ENCODE data around the gene NME4. TPM values are rescaled to one million over a fixed set of nuclear protein-coding genes. Genes with fewer than 3 reads are reported as not detected.
"Not testable (repeated sequence)": the region's sequence is repeated elsewhere in the genome, so short reads cannot be mapped to it uniquely, and the experiment has no call there.

Gene NME4
- total RNA-seq, 1 experiment from 2014 or later, result 88.2 TPM

GRCh38 chr16:383326-384051 lies 13.5 kb upstream of the NME4 start:
- peaks cover 39% of the 10 kb centered on the region for H3K36me3 Mint-ChIP-seq (ENCODE audit: insufficient read depth, unreplicated experiment)
- H3K27ac Mint-ChIP-seq (ENCODE audit: unreplicated experiment), result peak overlapping the region; percentile 55
- H3K4me1 Mint-ChIP-seq (ENCODE audit: low read depth, unreplicated experiment), result peaks cover 9% of the 10 kb centered on the region
- H3K27me3 Mint-ChIP-seq (ENCODE audit: unreplicated experiment), result no peaks in the 10 kb centered on the region
- H3K4me3 Mint-ChIP-seq (ENCODE audit: low read depth, unreplicated experiment), result peak overlapping the region; percentile 50
- CTCF ChIA-PET, result interaction anchor here (0.6 to 1.7 kb wide), 3 partner anchors 13 to 76 kb away, joined by 3 to 5 read pairs (median 5); partner anchors contain the start of genes DECR2 and MRPL28
- H3K9me3 Mint-ChIP-seq (ENCODE audit: low read depth, unreplicated experiment), result no peaks in the 10 kb centered on the region
- intact Hi-C loops (cut with micrococcal nuclease; ENCODE audit: unreplicated experiment), result loop anchor here (2.0 kb wide), 1 partner anchor 13 kb away; the partner anchor contains the start of gene NME4
- TF ChIP-seq CTCF (IDR thresholded peaks at IDR 0.05; ENCODE audit: unreplicated experiment), result no peak
- no TSS peak for BruUV-seq (replicated peaks)
- DNase-seq, result peak; percentile 84

- Mint-ChIP-seq H3K4me3 (ENCODE audit: low read depth, unreplicated experiment) (no peak overlapping the region), H3K9me3 (ENCODE audit: low read depth, unreplicated experiment) (no peaks in the 10 kb centered on the region), H3K27ac (ENCODE audit: unreplicated experiment) (no peak overlapping the region), H3K4me1 (ENCODE audit: low read depth, unreplicated experiment) (peaks cover 9% of the 10 kb centered on the region), H3K36me3 (ENCODE audit: insufficient read depth, unreplicated experiment) (peaks cover 29% of the 10 kb centered on the region), H3K27me3 (ENCODE audit: unreplicated experiment) (no peaks in the 10 kb centered on the region)
- intact Hi-C loops (cut with micrococcal nuclease; ENCODE audit: unreplicated experiment), result no loop called here
- DNase-seq, result no peak
- no peak for TF ChIP-seq CTCF (IDR thresholded peaks at IDR 0.05; ENCODE audit: unreplicated experiment)
- no TSS peak for BruUV-seq (replicated peaks)
- CTCF ChIA-PET, result interaction anchor here (0.6 to 1.1 kb wide), 5 partner anchors 8 to 192 kb away, joined by 3 to 8 read pairs (median 4); partner anchors contain the start of gene RAB11FIP3
Observed at GRCh38 chr16:386641-387156, 10.3 kb upstream of the NME4 start.

GRCh38 chr16:387761-388666 lies 9.0 kb upstream of the NME4 start:
- CTCF ChIA-PET; H3K4me1 Mint-ChIP-seq (ENCODE audit: low read depth, unreplicated experiment); H3K27me3 Mint-ChIP-seq (ENCODE audit: unreplicated experiment); H3K4me3 Mint-ChIP-seq (ENCODE audit: low read depth, unreplicated experiment); H3K27ac Mint-ChIP-seq (ENCODE audit: unreplicated experiment); H3K9me3 Mint-ChIP-seq (ENCODE audit: low read depth, unreplicated experiment); DNase-seq; BruUV-seq (replicated peaks); intact Hi-C loops (cut with micrococcal nuclease; ENCODE audit: unreplicated experiment): not testable (repeated sequence)
- H3K36me3 Mint-ChIP-seq (ENCODE audit: insufficient read depth, unreplicated experiment), result peaks cover 21% of the 10 kb centered on the region

- no peaks in the 10 kb centered on the region for H3K27me3 Mint-ChIP-seq (ENCODE audit: unreplicated experiment)
- no peak overlapping the region for H3K4me3 Mint-ChIP-seq (ENCODE audit: low read depth, unreplicated experiment)
- peaks cover 15% of the 10 kb centered on the region for H3K36me3 Mint-ChIP-seq (ENCODE audit: insufficient read depth, unreplicated experiment)
- no peak for DNase-seq
- intact Hi-C loops (cut with micrococcal nuclease; ENCODE audit: unreplicated experiment), result no loop called here
- no TSS peak for BruUV-seq (replicated peaks)
- no peak for TF ChIP-seq CTCF (IDR thresholded peaks at IDR 0.05; ENCODE audit: unreplicated experiment)
- CTCF ChIA-PET, result no interaction called here
- H3K9me3 Mint-ChIP-seq (ENCODE audit: low read depth, unreplicated experiment), result no peaks in the 10 kb centered on the region
- no peaks in the 10 kb centered on the region for H3K4me1 Mint-ChIP-seq (ENCODE audit: low read depth, unreplicated experiment)
- no peak overlapping the region for H3K27ac Mint-ChIP-seq (ENCODE audit: unreplicated experiment)
Observed at GRCh38 chr16:389352-389751, 7.6 kb upstream of the NME4 start.
